Lower lobe of right lung (tissue), 2 donors: ENCODE results near the gene SLCO4A1. TPM values are rescaled to one million over a fixed set of nuclear protein-coding genes. Genes with fewer than 3 reads are reported as not detected.

ENCODE experiments used
- ATAC-seq, 2 donors: fragments of 200-7000 bp; cut with Tn5 transposase; one replicate each; pipeline ENCODE4 v1.9.1; 2020 to 2022; ENCODE audit warnings: mild to moderate bottlenecking in 2 of 2, moderate library complexity in 2 of 2
- DNase-seq: peaks from one replicate; pipeline ENCODE4 v3.0.0-alpha.2; 2020
- H3K27ac ChIP-seq: fragments of 200-600 bp; one replicate; pipeline ENCODE4 v1.8.0; 2022
- H3K27me3 ChIP-seq: fragments of 200-600 bp; one replicate; pipeline ENCODE4 v1.8.0; 2022; ENCODE audit warnings: low read depth
- H3K36me3 ChIP-seq: fragments of 200-600 bp; one replicate; pipeline ENCODE4 v1.8.0; 2022; ENCODE audit warnings: mild to moderate bottlenecking
- H3K4me1 ChIP-seq: fragments of 200-600 bp; one replicate; pipeline ENCODE4 v1.8.0; 2022
- H3K4me3 ChIP-seq: fragments of 200-600 bp; one replicate; pipeline ENCODE4 v1.8.0; 2022; ENCODE audit warnings: mild to moderate bottlenecking
- H3K9me3 ChIP-seq: fragments of 200-600 bp; one replicate; pipeline ENCODE4 v1.8.0; 2022
- CTCF ChIP-seq: fragments of 200-600 bp; IDR thresholded peaks from one replicate; pipeline ENCODE4 v1.8.0; 2022; ENCODE audit warnings: antibody characterized with exemption, mild to moderate bottlenecking
- intact Hi-C: fragments of 100-400 bp; cut with DNase I; formaldehyde crosslinking; loops from one replicate; pipeline ENCODE4 v1.11.0; 2022
- total RNA-seq: library from RNA; stranded (reverse); fragmentation: NEBNext Ultra II Directional; extraction: Animal tissue kit (Norgen Biotek cat#: 25700); gene quantifications from one replicate; pipeline ENCODE4 v1.2.1, GENCODE V29; 2021
- donor health status: DM: no; HTN: yes; CAD: no; lungs with severe emphysema.

Gene SLCO4A1
- total RNA-seq, 1 donor from 2014 or later, result 72.4 TPM

GRCh38 chr20:62704341-62704948 is 62.1 kb downstream of the SLCO4A1 start:
- Histone ChIP-seq H3K9me3 (no peaks in the 10 kb centered on the region), H3K27me3 (peaks cover 46% of the 10 kb centered on the region), H3K4me3 (no peak overlapping the region), H3K27ac (peak overlapping the region; percentile 18), H3K4me1 (peaks cover 22% of the 10 kb centered on the region), H3K36me3 (no peaks in the 10 kb centered on the region)
- DNase-seq, result peak; percentile 80
- peak; percentile 45 to 54 for ATAC-seq
- intact Hi-C loops, result no loop called here
- TF ChIP-seq CTCF, result no peak

GRCh38 chr20:62705627-62706026 is 63.3 kb downstream of the SLCO4A1 start:
- H3K4me1 ChIP-seq, result peaks cover 22% of the 10 kb centered on the region
- intact Hi-C loops, result no loop called here
- ATAC-seq, result no peak
- H3K27ac ChIP-seq, result no peak overlapping the region
- TF ChIP-seq CTCF, result no peak
- no peak overlapping the region for H3K4me3 ChIP-seq
- no peak for DNase-seq
- no peaks in the 10 kb centered on the region for H3K9me3 ChIP-seq
- H3K27me3 ChIP-seq, result peaks cover 58% of the 10 kb centered on the region
- no peaks in the 10 kb centered on the region for H3K36me3 ChIP-seq

- ATAC-seq, result no peak
- H3K27ac ChIP-seq, result no peak overlapping the region
- no peak overlapping the region for H3K4me3 ChIP-seq
- no peak for DNase-seq
- intact Hi-C loops, result no loop called here
- TF ChIP-seq CTCF, result no peak
- H3K36me3 ChIP-seq, result no peaks in the 10 kb centered on the region
- H3K9me3 ChIP-seq, result no peaks in the 10 kb centered on the region
- H3K27me3 ChIP-seq, result peaks cover 65% of the 10 kb centered on the region
- peaks cover 22% of the 10 kb centered on the region for H3K4me1 ChIP-seq
Observed at GRCh38 chr20:62706344-62706743, 64.0 kb downstream of the SLCO4A1 start.

GRCh38 chr20:62706857-62707256 is 64.6 kb downstream of the SLCO4A1 start:
- intact Hi-C loops, result no loop called here
- Histone ChIP-seq H3K4me1 (peaks cover 22% of the 10 kb centered on the region), H3K9me3 (no peaks in the 10 kb centered on the region), H3K36me3 (no peaks in the 10 kb centered on the region), H3K4me3 (no peak overlapping the region), H3K27me3 (peaks cover 66% of the 10 kb centered on the region), H3K27ac (no peak overlapping the region)
- no peak for TF ChIP-seq CTCF
- no peak for ATAC-seq
- DNase-seq, result no peak

- no peaks in the 10 kb centered on the region for H3K9me3 ChIP-seq
- H3K36me3 ChIP-seq, result no peaks in the 10 kb centered on the region
- peaks cover 68% of the 10 kb centered on the region for H3K27me3 ChIP-seq
- TF ChIP-seq CTCF, result no peak
- no peak for ATAC-seq
- H3K4me3 ChIP-seq, result no peak overlapping the region
- intact Hi-C loops, result no loop called here
- DNase-seq, result no peak
- peaks cover 22% of the 10 kb centered on the region for H3K4me1 ChIP-seq
- no peak overlapping the region for H3K27ac ChIP-seq
Observed at GRCh38 chr20:62707276-62707920, 65.1 kb downstream of the SLCO4A1 start.
